GM20000 (cell line): ENCODE data around the gene CCDC70.

Source experiments
- DNase-seq: peaks from one replicate; pipeline ENCODE4 v3.0.0; 2012; ENCODE audit warnings: low spot score
- CTCF ChIP-seq: IDR thresholded peaks from 2 replicates; pipeline ENCODE4 v1.5.1; 2012; ENCODE audit warnings: mild to moderate bottlenecking, control low read depth; ENCODE audit errors: extremely low read depth, missing control alignments

CCDC70 gene

GRCh38 chr13:51849145-51850101, 12.3 kb upstream of the CCDC70 start:
- TF ChIP-seq CTCF: peak; percentile 53
- DNase-seq: peak; percentile 62

GRCh38 chr13:51856027-51856736, 5.6 kb upstream of the CCDC70 start:
- no peak for DNase-seq
- TF ChIP-seq CTCF: no peak

- TF ChIP-seq CTCF: no peak
- DNase-seq: no peak
Measured at GRCh38 chr13:51856998-51857397, 4.8 kb upstream of the CCDC70 start.

GRCh38 chr13:51858433-51859247, 3.1 kb upstream of the CCDC70 start:
- no peak for DNase-seq
- TF ChIP-seq CTCF: no peak

GRCh38 chr13:51862957-51863356, 1.2 kb downstream of the CCDC70 start:
- no peak for TF ChIP-seq CTCF
- DNase-seq: no peak

GRCh38 chr13:51865838-51866237, 4.1 kb downstream of the CCDC70 start:
- no peak for DNase-seq
- no peak for TF ChIP-seq CTCF
